Fibroblast of the aortic adventitia (primary cell): Measurements from ENCODE around the gene B3GAT1. TPM values are rescaled to one million over a fixed set of nuclear protein-coding genes. Genes with fewer than 3 reads are reported as not detected.

Source experiments
- DNase-seq: peaks from one replicate; pipeline ENCODE4 v3.0.0-alpha.2; 2010; ENCODE audit warnings: low read depth
- H3K4me3 ChIP-seq: 2 replicates; pipeline ENCODE4 v1.5.1; 2011; ENCODE audit warnings: low read depth, mild to moderate bottlenecking, control low read depth, low read length, moderate library complexity
- total RNA-seq: library from RNA; depleted of rRNA; stranded (reverse); fragments of >200 nt; gene quantifications from 2 replicates; pipeline ENCODE4 v1.2.3, GENCODE V29; 2012; ENCODE audit warnings: low replicate concordance
- TF ChIP-seq, protein P1 (sequence below): IDR thresholded peaks from 2 replicates; pipeline ENCODE4 v1.5.1; 2011; ENCODE audit warnings: mild to moderate bottlenecking, low read length, control low read depth, inconsistent platforms; ENCODE audit not compliant: insufficient read depth

The B3GAT1 gene
- total RNA-seq, 1 donor = not detected

DNA sequence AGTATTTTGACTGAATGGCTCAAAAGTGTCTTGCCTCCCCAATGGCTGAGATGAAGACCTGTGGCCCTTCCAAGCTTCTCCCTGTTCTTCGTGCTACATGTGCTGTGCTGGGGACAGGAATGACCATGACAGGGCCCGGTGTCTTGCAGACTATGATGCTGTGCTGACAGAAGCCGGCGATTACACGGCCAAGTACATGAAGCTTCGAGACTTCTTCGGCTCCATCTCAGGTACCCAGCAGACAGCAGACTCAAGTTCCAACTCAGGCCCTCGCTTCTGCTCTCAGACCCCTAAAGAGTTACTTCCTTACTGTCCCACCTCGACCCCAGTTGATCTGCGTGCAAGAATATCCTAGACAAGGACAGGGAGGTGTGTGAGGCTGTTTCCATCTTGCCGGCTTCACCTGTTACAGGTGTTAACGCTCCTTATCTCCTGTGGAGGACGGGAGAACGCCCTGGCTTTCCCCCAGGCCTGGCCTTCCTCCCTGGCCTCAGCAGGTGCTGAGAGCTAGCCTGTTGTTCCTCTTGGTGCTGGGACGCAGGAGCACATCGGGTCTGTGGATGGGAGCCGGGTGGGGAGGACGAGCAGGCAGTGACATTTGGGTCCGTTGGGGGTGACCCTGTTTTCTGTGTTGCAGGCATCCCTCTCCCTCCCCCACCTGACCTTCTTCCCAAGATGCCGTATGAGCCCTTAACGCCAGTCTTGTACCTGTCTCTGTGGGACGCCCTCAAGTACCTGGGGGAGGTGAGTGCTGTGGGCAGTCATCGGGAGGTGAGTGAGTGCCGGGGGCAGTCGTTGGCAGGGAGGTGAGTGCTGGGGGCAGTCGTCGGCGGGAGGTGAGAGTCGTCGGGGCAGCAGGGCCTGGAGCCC, 42.2 kb downstream of the B3GAT1 start:
- TF ChIP-seq, protein P1, sequence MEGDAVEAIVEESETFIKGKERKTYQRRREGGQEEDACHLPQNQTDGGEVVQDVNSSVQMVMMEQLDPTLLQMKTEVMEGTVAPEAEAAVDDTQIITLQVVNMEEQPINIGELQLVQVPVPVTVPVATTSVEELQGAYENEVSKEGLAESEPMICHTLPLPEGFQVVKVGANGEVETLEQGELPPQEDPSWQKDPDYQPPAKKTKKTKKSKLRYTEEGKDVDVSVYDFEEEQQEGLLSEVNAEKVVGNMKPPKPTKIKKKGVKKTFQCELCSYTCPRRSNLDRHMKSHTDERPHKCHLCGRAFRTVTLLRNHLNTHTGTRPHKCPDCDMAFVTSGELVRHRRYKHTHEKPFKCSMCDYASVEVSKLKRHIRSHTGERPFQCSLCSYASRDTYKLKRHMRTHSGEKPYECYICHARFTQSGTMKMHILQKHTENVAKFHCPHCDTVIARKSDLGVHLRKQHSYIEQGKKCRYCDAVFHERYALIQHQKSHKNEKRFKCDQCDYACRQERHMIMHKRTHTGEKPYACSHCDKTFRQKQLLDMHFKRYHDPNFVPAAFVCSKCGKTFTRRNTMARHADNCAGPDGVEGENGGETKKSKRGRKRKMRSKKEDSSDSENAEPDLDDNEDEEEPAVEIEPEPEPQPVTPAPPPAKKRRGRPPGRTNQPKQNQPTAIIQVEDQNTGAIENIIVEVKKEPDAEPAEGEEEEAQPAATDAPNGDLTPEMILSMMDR = no peak
- DNase-seq = no peak
- H3K4me3 ChIP-seq = no peak overlapping the region

- no peak for DNase-seq
- TF ChIP-seq, protein P1 = no peak
- no peak overlapping the region for H3K4me3 ChIP-seq
These were observed 44.3 kb downstream of the B3GAT1 start for GRCh38 chr11:134367781-134368180.

DNA sequence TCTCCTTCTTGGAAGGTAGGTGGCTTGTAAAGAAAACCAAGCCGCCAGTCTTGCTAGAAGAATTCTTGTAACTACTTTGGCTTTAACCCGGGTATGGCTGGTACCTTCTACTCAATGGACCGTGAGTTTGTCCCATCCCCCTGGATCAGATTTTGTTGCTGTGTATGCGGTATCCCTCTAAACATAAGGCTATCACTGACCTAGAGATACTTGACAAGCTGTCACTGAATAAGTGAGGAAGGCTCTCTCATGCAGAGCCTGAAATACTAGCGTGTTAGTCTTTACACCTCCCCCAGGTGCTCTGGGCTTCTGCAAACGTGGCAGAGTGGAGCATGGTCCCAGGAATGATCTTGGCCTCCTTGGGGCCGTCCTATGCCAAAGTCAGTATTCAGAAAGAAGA, 45.8 kb downstream of the B3GAT1 start:
- TF ChIP-seq, protein P1 = no peak
- DNase-seq = no peak
- no peak overlapping the region for H3K4me3 ChIP-seq

DNA sequence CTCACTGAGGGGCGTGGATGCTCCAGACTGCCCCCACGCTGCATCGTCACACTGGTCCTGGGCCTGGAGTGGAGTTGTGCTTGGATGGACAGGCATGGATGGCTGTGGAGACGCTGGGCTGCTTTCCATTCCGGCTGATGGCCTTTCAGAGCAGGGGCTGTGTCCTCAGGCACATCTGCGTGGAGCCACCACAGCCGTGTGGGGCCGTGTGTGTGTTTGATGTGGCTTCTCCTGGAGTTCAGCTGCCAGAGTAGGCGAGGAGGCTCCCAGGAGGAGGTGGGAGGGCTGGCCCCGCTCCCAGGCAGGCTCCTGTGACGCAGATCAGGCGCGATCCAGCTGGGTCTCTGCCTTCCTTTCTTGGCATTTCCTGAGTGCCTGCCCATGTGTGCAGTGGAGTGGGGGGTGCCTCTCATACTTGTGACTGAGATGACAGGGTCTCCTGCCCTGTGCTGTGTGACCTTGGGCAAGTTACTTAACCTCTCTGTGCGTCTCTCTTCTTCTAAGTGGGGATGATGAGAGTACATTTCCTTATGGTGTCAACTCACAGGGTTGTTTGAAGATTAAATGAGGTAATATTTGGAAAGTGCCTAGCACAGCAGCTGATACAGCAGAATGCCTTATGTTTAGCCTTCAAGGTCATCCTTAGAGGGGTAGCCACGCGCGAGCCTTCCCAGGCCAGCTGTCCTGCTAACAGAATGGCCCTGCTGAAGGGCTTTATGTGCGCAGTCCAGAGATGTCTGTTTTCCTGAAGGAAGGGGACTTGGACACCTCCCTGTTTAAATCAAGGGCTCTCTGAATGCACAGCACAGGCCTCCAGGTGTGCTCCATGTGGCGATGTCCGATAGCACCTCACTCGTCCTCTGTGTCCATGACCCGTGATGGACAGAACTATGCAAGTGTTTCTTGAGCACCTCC, 46.8 kb downstream of the B3GAT1 start:
- TF ChIP-seq, protein P1 = no peak
- H3K4me3 ChIP-seq = no peak overlapping the region
- no peak for DNase-seq

GRCh38 chr11:134364261-134364660, 47.8 kb downstream of the B3GAT1 start:
- DNase-seq = no peak
- TF ChIP-seq, protein P1 = no peak
- no peak overlapping the region for H3K4me3 ChIP-seq

- no peak for DNase-seq
- TF ChIP-seq, protein P1 = no peak
- no peak overlapping the region for H3K4me3 ChIP-seq
These were observed 48.5 kb downstream of the B3GAT1 start for GRCh38 chr11:134363592-134363991.
